HEK293 (cell line): Measurements from ENCODE around the gene LAP3.

Experiments
- CTCF ChIA-PET: fragments of 350-600 bp; formaldehyde crosslinking; extraction: SDS; loops from one replicate; lab custom pipeline; 2021; ENCODE audit warnings: antibody characterized with exemption; lab: Yijun Ruan, JAX
- POLR2A ChIA-PET: fragments of 300-600 bp; formaldehyde crosslinking; extraction: SDS; loops from one replicate; lab custom pipeline; 2020; ENCODE audit warnings: antibody characterized with exemption, inconsistent platforms; lab: Yijun Ruan, JAX
- H3K27ac ChIP-seq: fragments of 200-500 bp; sonication (Bioruptor generic); 2 replicates; pipeline ENCODE4 v1.5.1; 2014; ENCODE audit warnings: low read depth, low read length, control low read depth, inconsistent platforms; ENCODE audit errors: extremely low read depth
- H3K36me3 ChIP-seq, 2 experiments: fragments of 200-500 bp in 1 of 2; sonication (Bioruptor generic) in 1 of 2; 1 replicate in 1 of 2; 2 replicates in 1 of 2; pipeline ENCODE4 v1.5.1; 2014 to 2017; ENCODE audit warnings: inconsistent platforms in 2 of 2, low read length in 2 of 2; ENCODE audit not compliant: control insufficient read depth in 2 of 2, insufficient read depth in 1 of 2
- H3K4me1 ChIP-seq: fragments of 200-500 bp; sonication (Bioruptor generic); 2 replicates; pipeline ENCODE4 v1.5.1; 2014; ENCODE audit warnings: mild to moderate bottlenecking, low read length, inconsistent platforms; ENCODE audit not compliant: control insufficient read depth, insufficient read depth
- H3K4me3 ChIP-seq: 2 replicates; pipeline ENCODE4 v1.5.1; 2011; ENCODE audit warnings: low read depth, mild to moderate bottlenecking, control low read depth, low read length, moderate library complexity
- H3K9me3 ChIP-seq: fragments of 200-500 bp; sonication (Bioruptor generic); 2 replicates; pipeline ENCODE4 v1.5.1; 2014; ENCODE audit warnings: low read depth, low read length, inconsistent platforms; ENCODE audit not compliant: control insufficient read depth, insufficient read depth
- ATF2 ChIP-seq: fragments of 450-650 bp; formaldehyde crosslinking; IDR thresholded peaks from 2 replicates; pipeline ENCODE4 v1.5.1; 2016; ENCODE audit warnings: missing biosample characterization, missing genetic modification characterization, low read depth
- BCL6B ChIP-seq: fragments of 450-650 bp; formaldehyde crosslinking; IDR thresholded peaks from 2 replicates; pipeline ENCODE4 v1.5.1; 2017; ENCODE audit warnings: missing biosample characterization, missing genetic modification characterization
- GFI1B ChIP-seq: fragments of 450-650 bp; formaldehyde crosslinking; IDR thresholded peaks from 2 replicates; pipeline ENCODE4 v1.5.1; 2016; ENCODE audit warnings: missing biosample characterization, missing genetic modification characterization
- IKZF3 ChIP-seq: fragments of 450-650 bp; IDR thresholded peaks from 2 replicates; pipeline ENCODE4 v1.5.0; 2018; ENCODE audit warnings: missing biosample characterization, mild to moderate bottlenecking, missing genetic modification characterization, moderate library complexity
- OVOL3 ChIP-seq: fragments of 450-650 bp; formaldehyde crosslinking; IDR thresholded peaks from 2 replicates; pipeline ENCODE4 v1.5.1; 2016; ENCODE audit warnings: missing biosample characterization, missing genetic modification characterization
- SP2 ChIP-seq: fragments of 450-650 bp; formaldehyde crosslinking; IDR thresholded peaks from 2 replicates; pipeline ENCODE4 v1.5.1; 2016; ENCODE audit warnings: missing biosample characterization, missing genetic modification characterization
- TRIM28 ChIP-seq: IDR thresholded peaks from 2 replicates; pipeline ENCODE4 v1.6.1; 2011; ENCODE audit warnings: low read length, control low read depth, borderline replicate concordance
- YY1 ChIP-seq: fragments of 450-650 bp; formaldehyde crosslinking; IDR thresholded peaks from 2 replicates; pipeline ENCODE4 v1.5.1; 2018; ENCODE audit warnings: missing biosample characterization, missing genetic modification characterization
- ZBTB17 ChIP-seq: fragments of 450-650 bp; formaldehyde crosslinking; IDR thresholded peaks from 2 replicates; pipeline ENCODE4 v1.5.1; 2016; ENCODE audit warnings: missing biosample characterization, missing genetic modification characterization
- ZBTB21 ChIP-seq: fragments of 450-650 bp; formaldehyde crosslinking; IDR thresholded peaks from 2 replicates; pipeline ENCODE4 v1.5.1; 2017; ENCODE audit warnings: missing biosample characterization, missing genetic modification characterization
- ZBTB8A ChIP-seq: fragments of 450-650 bp; formaldehyde crosslinking; IDR thresholded peaks from 2 replicates; pipeline ENCODE4 v1.5.1; 2016; ENCODE audit warnings: missing biosample characterization, missing genetic modification characterization
- ZIC2 ChIP-seq: fragments of 450-650 bp; formaldehyde crosslinking; IDR thresholded peaks from 2 replicates; pipeline ENCODE4 v1.5.1; 2016; ENCODE audit warnings: missing biosample characterization, missing genetic modification characterization
- ZNF121 ChIP-seq: fragments of 450-650 bp; formaldehyde crosslinking; IDR thresholded peaks from 2 replicates; pipeline ENCODE4 v1.5.1; 2016; ENCODE audit warnings: missing biosample characterization, missing genetic modification characterization
- ZNF175 ChIP-seq: fragments of 450-650 bp; formaldehyde crosslinking; IDR thresholded peaks from 2 replicates; pipeline ENCODE4 v1.5.1; 2016; ENCODE audit warnings: missing biosample characterization, missing genetic modification characterization
- ZNF248 ChIP-seq: fragments of 450-650 bp; formaldehyde crosslinking; IDR thresholded peaks from 2 replicates; pipeline ENCODE4 v1.5.1; 2017; ENCODE audit warnings: missing biosample characterization, missing genetic modification characterization
- ZNF350 ChIP-seq: fragments of 450-650 bp; formaldehyde crosslinking; IDR thresholded peaks from 2 replicates; pipeline ENCODE4 v1.5.0; 2017; ENCODE audit warnings: missing biosample characterization, mild to moderate bottlenecking, missing genetic modification characterization
- ZNF391 ChIP-seq: fragments of 450-650 bp; formaldehyde crosslinking; IDR thresholded peaks from 2 replicates; pipeline ENCODE4 v1.5.1; 2016; ENCODE audit warnings: low read depth, missing biosample characterization, missing genetic modification characterization, borderline replicate concordance
- ZNF639 ChIP-seq: fragments of 450-650 bp; formaldehyde crosslinking; IDR thresholded peaks from 2 replicates; pipeline ENCODE4 v1.5.1; 2016; ENCODE audit warnings: missing biosample characterization, missing genetic modification characterization
- ZNF654 ChIP-seq: fragments of 450-650 bp; formaldehyde crosslinking; IDR thresholded peaks from 2 replicates; pipeline ENCODE4 v1.5.1; 2016; ENCODE audit warnings: low read depth, missing biosample characterization, missing genetic modification characterization
- ZSCAN30 ChIP-seq: fragments of 450-650 bp; IDR thresholded peaks from 2 replicates; pipeline ENCODE4 v1.5.1; 2018; ENCODE audit warnings: missing biosample characterization, mild to moderate bottlenecking, missing genetic modification characterization, moderate library complexity
- ZSCAN4 ChIP-seq: fragments of 450-650 bp; formaldehyde crosslinking; IDR thresholded peaks from 2 replicates; pipeline ENCODE4 v1.5.1; 2017; ENCODE audit warnings: missing biosample characterization, missing genetic modification characterization
- TF ChIP-seq, protein P1 (sequence below): fragments of 450-650 bp; formaldehyde crosslinking; IDR thresholded peaks from 2 replicates; pipeline ENCODE4 v1.5.1; 2017; ENCODE audit warnings: missing biosample characterization, missing genetic modification characterization
- TF ChIP-seq, protein P2 (sequence below): fragments of 450-650 bp; formaldehyde crosslinking; IDR thresholded peaks from 2 replicates; pipeline ENCODE4 v1.5.1; 2016; ENCODE audit warnings: missing biosample characterization, missing genetic modification characterization

The LAP3 gene

DNA sequence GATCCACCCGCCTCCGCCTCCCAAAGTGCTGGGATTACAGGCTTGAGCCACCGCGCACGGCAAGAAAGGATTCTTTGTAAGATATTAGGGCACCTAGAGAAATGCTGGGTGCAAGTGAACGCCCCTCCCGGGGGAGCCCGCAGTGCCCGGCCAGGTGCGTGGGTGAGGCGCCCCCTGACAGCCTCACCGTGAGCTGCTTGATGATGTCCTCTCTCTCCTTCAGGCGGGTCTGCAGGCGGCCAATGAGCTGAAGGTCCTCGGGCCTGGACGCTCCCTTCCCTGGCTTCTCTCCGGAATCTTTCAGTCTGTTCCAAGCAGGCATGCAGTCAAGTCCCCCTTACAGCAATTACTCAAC lies 59.3 kb downstream of the LAP3 start (continued):
- TF ChIP-seq BCL6B (tag by site-specific recombination), result no peak
- TF ChIP-seq, protein P1, sequence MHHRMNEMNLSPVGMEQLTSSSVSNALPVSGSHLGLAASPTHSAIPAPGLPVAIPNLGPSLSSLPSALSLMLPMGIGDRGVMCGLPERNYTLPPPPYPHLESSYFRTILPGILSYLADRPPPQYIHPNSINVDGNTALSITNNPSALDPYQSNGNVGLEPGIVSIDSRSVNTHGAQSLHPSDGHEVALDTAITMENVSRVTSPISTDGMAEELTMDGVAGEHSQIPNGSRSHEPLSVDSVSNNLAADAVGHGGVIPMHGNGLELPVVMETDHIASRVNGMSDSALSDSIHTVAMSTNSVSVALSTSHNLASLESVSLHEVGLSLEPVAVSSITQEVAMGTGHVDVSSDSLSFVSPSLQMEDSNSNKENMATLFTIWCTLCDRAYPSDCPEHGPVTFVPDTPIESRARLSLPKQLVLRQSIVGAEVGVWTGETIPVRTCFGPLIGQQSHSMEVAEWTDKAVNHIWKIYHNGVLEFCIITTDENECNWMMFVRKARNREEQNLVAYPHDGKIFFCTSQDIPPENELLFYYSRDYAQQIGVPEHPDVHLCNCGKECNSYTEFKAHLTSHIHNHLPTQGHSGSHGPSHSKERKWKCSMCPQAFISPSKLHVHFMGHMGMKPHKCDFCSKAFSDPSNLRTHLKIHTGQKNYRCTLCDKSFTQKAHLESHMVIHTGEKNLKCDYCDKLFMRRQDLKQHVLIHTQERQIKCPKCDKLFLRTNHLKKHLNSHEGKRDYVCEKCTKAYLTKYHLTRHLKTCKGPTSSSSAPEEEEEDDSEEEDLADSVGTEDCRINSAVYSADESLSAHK (tag by site-specific recombination), result no peak
- TF ChIP-seq OVOL3 (tag by site-specific recombination), result no peak
- TF ChIP-seq ZNF639 (tag by site-specific recombination), result no peak
- no peak for TF ChIP-seq ZSCAN30
- no peak for TF ChIP-seq ZNF175
- no peak for TF ChIP-seq ZNF121 (tag by site-specific recombination)
- TF ChIP-seq, all 188 proteins: peak for 0

GRCh38 chr4:17636696-17637622 lies 60.0 kb downstream of the LAP3 start:
- Histone ChIP-seq H3K9me3 (no peaks in the 10 kb centered on the region), H3K27ac (no peak overlapping the region), H3K4me3 (no peak overlapping the region), H3K4me1 (no peaks in the 10 kb centered on the region), H3K36me3 (peaks cover 3 to 50% of the 10 kb centered on the region in 2 experiments; a peak in 2 of 3 replicates)
- ChIA-PET POLR2A (no interaction called here), CTCF (interaction anchor here (0.5 to 2.1 kb wide), 11 partner anchors 9 to 537 kb away, joined by 3 to 11 read pairs (median 4); no protein-coding TSS in a partner anchor)
- TF ChIP-seq ZBTB8A (tag by site-specific recombination) (no peak), ZSCAN4 (tag by site-specific recombination) (no peak), GFI1B (tag by site-specific recombination) (no peak), ZIC2 (tag by site-specific recombination) (peak; percentile 74), ZNF654 (peak; percentile 63), YY1 (no peak), TRIM28 (no peak), ATF2 (tag by site-specific recombination) (no peak), SP2 (tag by site-specific recombination) (no peak), ZBTB17 (tag by site-specific recombination) (peak; percentile 83), ZNF350 (tag by site-specific recombination) (no peak), ZBTB21 (tag by site-specific recombination) (no peak), ZNF391 (tag by site-specific recombination) (no peak), IKZF3 (tag by site-specific recombination) (peak; percentile 57; the same call in 1 of the 2 replicates), ZNF248 (no peak)
- TF ChIP-seq, protein P2, sequence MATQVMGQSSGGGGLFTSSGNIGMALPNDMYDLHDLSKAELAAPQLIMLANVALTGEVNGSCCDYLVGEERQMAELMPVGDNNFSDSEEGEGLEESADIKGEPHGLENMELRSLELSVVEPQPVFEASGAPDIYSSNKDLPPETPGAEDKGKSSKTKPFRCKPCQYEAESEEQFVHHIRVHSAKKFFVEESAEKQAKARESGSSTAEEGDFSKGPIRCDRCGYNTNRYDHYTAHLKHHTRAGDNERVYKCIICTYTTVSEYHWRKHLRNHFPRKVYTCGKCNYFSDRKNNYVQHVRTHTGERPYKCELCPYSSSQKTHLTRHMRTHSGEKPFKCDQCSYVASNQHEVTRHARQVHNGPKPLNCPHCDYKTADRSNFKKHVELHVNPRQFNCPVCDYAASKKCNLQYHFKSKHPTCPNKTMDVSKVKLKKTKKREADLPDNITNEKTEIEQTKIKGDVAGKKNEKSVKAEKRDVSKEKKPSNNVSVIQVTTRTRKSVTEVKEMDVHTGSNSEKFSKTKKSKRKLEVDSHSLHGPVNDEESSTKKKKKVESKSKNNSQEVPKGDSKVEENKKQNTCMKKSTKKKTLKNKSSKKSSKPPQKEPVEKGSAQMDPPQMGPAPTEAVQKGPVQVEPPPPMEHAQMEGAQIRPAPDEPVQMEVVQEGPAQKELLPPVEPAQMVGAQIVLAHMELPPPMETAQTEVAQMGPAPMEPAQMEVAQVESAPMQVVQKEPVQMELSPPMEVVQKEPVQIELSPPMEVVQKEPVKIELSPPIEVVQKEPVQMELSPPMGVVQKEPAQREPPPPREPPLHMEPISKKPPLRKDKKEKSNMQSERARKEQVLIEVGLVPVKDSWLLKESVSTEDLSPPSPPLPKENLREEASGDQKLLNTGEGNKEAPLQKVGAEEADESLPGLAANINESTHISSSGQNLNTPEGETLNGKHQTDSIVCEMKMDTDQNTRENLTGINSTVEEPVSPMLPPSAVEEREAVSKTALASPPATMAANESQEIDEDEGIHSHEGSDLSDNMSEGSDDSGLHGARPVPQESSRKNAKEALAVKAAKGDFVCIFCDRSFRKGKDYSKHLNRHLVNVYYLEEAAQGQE, result no peak
